HTERT RPE-1 (cell line): ENCODE data around the gene PARD3.
"Not testable (repeated sequence)": the region's sequence is repeated elsewhere in the genome, so short reads cannot be mapped to it uniquely, and the experiment has no call there.

Experiments used
- in situ Hi-C: fragments of 300-500 bp; cut with MboI; formaldehyde crosslinking; loops from 4 replicates; pipeline ENCODE4 v1.14.3; 2020; ENCODE audit warnings: low sequenced_read_pairs

Gene PARD3

DNA sequence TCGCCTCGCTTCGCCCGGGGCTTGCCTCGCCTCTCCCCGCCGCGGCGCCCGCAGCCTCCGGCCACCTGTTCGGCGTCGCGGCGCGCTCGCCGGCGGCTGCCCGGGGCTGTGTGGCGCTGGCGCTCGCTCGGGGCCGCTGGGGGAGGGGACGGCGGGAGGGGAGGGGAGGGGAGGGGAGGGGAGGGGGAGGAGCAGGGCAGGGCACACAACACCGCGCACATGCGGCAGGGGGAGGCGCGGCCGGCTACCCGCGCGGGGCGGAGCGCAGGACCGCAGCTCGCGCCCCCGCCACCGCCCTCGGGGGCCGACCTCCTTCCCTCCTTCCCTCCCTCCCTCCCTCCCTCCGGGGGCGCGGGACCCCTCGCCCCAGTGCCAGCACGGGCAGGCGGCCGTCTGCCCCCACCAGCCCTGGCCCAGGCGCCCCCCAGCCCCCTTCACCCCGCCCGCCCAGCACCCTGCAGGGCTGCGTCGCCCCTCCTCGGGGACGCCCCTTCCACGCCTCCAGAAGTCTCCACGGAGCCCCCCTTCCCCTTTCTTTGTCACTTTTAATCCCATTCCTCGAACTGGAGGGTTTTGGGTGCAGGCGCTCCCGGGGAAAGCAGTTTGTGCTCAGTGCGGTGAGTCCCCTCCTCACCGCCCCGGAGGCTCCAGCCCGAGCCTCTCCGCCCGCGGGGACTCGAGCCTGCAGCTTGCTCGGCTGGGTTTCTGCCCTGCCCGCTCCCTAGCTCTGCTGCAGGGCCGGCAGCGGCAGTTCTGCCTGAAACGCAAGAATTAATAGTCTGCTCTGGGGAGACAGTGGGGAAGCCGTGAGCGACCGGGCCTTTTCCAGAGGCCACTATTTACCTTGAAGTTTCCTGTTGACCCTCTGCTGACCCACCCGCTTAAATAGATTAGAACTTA is at the start of gene PARD3:
Gene PARD3 (minus strand): TSS at position 112 of the 900 bp plus-strand sequence. CDS start 301 bp downstream, outside the sequence.
- in situ Hi-C loops, result no loop called here

DNA sequence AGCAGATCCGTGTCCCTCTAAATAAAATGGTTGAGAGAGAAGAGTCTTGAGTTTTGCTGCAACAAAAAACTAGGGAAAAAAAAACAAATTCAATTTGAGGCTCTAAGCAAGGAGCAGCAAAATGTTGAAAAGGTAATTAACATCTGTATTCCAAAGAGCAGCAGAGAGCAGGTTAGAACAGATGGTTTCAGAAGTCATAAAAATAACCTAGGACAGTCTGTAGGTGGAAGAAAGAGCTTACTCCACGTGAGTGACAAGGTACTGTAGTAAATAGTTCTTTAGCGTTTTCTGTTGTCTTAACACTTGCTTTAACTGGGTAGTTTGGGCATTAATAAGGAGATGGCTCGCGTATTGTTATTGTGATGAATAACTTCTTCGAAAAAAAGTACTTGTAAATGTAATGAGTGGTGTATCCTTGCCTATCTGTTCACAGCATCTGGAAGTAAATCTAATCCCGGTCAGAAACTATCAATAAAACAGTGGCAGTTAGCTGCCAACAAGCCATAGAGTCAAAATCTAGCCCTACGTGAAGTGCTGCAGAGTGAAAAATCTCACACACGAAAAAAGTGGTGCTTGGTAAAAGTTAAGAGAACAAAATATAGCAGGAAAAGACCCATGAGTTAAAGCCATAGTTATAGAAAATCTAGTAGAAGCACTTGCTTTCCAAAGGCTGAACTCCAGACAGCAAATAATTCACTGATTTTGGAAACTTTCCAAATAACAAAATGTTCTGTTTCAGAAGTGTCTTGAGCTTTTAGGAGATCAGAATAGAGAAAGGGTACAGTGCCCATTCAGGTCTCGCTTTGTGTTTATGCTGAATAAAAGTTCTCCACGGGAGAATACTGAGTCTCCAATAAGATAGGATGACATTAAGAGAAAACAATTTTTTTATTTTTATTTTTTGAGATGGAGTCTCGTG is 49.3 kb upstream of the PARD3 start:
- in situ Hi-C loops, result no loop called here

DNA sequence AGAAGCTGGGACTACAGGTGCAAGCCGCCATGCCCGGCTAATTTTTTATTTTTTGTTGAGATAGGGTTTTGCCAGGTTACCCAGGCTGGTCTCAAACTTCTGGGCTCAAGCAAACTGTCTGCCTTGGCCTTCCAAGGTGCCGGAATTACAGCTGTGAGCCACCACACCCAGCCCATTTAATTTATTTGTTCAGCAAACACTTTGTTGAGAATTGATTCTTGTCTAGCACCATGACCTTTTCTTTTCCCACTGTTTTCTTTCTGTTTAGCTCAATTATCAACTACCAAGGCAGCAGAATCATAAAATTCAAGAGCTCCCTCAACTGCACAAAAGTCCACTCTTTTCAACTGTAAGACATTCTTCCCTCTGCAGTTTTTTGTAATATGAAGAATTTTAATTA is 47.8 kb upstream of the PARD3 start:
- in situ Hi-C loops, result no loop called here

DNA sequence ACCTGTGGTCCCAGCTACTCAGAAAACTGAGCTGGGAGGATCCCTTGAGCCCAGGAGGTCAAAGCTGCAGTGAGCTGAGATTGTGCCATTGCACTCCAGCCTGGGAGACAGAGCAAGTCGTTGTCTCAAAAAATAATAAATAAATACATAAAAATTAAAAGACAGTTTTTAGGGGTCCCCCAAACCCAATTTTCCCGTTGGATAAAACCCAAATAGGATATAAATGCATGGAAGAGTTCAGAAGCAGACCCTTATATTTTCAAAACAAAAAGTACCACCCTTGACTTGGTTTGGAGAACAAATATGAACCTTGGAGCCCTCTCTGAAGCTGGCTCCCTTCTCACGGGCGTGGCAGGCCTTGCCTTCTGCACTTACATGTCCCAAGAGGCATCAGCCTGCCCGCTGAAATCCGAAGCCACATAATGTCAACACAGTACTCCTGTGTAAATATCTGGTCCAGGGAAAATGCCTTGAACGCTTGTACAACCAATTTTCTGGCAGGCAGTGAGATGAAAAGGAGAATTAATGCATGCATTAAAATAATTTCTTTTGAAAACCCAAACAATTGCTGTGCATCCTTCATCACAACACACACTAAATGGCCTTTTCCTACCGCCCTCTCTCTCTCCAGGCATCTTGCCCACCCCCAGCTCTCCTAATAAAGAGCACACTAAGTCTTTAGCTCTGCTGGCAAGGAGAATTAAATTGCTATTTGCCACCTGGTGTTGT is 46.4 kb upstream of the PARD3 start:
- in situ Hi-C loops, result no loop called here

DNA sequence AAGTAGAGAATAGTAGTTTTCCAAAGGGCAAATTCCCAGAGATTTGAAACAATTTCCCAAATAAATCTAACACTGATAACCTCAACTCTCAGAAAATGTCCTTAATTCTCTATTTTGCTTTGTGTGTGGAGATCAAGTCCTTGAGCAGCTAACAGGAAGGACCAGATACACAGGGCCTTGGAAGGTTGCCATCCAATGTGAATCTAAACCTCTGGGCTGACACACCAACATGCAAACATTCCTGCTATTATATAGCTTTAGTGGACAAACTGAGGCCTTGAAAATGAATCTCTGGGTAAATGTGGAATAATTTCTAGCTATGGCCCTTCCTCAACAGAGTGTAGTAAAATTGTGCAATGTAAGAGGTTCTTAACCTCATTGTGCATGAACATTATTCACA is 44.1 kb upstream of the PARD3 start:
- in situ Hi-C loops, result no loop called here

DNA sequence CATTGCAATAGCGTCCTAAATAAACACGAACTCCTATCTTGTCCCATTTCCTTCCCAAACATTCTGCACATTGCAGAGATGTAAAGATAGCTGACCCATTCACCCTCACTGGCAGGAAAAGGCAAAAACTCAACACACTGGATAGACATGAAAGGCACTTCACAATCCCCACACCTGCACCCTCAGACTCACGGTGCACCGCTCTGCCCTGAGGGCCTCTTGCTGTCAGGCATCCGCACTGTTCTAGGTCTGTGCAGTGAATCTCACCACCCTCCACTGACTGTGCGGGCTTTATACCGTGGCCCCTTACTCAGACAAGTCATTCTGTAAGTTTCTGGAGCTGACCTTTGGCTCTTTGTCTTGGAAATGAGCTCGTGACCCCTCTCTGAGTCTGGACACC is 42.9 kb upstream of the PARD3 start:
- in situ Hi-C loops, result no loop called here

DNA sequence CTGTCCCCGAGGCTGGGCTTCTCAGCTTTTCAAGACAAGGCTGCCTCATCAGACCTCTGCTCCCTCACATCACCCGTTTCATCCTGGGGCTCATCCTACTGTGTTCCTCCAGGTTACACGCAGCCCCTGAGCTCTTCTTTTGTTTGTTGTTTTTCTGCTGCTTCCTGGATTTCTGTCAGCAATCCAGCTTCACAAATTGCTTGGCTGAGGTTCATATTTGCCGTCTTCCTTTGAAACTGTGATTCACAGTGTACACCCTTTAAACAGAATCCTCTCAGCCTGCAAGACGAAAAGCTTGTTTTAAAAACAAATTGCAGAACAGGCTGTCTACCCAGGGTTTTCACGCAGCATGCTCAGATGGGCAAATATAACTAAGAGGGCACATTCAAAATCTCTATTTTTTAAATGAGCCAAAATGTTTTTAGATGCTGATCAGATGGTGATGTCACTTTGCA is 39.1 kb upstream of the PARD3 start:
- in situ Hi-C loops, result no loop called here

DNA sequence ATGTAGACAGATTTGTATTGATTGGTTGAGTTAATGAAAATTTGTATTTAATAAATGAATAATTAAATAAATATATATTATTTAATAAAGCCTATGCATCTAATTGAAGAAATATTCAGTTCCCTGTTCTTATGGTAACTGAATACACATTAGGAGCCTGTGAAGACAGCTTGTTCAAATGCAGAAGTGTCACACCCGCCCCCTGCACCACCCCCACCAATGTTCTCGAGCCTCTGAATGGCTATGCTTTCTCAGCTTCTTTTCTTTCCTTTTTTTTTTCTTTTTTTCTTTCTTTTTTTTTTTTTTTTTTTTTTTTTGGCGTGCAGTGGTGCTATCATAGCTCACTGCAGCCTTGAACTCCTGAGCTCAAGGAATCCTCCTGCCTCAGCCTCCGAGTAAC is 38.3 kb upstream of the PARD3 start:
- in situ Hi-C loops, result no loop called here

DNA sequence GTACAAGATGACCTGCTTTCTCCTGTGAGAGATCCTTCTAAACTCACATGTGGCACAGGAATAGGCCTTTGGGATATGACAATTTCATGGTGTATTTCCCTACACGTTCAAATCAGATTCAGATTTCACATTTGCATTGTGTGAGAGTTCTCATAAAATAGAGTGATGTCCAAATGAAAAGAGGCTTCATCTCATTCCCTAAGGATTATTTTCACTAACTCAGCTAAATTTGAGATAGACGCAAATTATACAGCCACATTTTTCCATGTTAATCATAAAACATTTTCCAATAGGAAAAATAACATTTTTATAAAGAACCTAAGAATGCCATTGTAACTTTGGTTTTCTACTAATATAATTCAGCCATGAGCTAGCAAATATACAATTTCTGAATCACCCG is 35.5 kb upstream of the PARD3 start:
- in situ Hi-C loops, result no loop called here

DNA sequence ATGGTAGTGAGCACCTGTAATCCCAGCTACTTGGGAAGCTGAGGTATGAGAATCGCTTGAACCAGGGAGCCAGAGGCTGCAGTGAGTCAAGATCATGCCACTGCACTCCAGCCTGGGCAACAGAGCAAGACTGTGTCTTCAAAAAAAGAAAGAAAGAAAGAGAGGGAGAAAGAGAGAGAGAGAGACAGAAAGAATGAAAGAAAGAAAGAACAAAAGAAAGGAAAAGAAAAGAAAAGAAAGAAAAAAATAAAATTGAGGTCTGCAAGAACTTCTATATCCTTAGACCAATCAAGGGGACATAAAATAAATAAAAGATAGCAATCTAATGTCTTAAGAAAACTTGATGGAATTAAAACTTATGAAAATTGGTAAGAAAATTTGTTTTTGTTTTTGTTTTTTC is 34.9 kb upstream of the PARD3 start:
- in situ Hi-C loops, result no loop called here

DNA sequence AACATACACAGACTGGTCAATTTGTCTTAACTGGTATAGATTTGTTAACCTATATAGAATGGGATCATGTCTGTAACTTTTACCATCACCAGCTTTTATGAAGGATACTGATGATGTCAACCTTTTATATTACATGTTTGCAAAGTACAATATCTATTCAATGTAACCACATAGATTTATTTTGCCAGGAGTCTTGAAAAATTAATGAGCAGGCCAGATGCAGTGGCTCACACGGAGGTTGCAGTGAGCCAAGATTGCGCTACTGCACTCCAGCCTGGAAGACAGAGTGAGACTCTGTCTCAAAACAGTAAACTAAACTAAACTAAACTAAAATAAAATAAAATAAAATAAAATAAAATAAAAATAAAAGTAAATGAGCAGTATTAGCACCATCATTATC is 30.0 kb upstream of the PARD3 start:
- in situ Hi-C loops, result no loop called here

DNA sequence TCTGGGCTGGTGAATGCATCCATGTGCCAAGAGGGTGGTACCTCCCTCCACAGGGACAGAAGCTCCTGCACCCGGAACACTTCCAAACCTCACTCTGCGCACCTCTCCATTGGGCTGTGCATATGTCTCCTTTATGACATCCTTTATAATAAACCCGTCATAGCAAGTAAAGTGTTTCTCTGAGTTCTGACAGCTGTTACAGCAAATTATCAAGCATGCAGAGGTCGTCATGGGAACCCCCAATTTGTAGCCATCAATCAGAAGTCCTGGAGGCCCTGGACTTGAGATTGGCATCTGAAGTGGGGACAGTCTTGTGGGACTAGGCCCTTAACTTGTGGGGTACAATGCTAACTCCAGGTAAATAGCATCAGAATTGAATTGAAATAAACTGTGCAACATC is 29.4 kb upstream of the PARD3 start:
- in situ Hi-C loops, result no loop called here

DNA sequence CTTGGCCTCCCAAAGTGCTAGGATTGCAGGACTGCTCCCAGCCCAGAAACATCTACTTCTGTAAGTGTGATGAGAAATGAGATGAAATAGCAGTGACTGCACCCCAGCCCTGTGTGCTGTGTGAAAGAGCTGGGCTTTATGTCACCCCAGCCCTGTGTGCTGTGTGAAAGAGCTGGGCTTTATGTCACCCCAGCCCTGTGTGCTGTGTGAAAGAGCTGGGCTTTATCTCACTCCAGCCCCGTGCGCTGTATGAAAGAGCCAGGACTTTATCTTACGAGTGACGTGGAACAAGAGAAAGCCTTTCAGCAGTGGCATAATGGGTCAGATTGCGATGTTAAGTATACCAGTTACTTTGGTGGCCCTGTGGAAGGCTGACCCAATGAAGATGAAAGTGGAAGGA is 28.4 kb upstream of the PARD3 start:
- in situ Hi-C loops, result not testable (repeated sequence)

DNA sequence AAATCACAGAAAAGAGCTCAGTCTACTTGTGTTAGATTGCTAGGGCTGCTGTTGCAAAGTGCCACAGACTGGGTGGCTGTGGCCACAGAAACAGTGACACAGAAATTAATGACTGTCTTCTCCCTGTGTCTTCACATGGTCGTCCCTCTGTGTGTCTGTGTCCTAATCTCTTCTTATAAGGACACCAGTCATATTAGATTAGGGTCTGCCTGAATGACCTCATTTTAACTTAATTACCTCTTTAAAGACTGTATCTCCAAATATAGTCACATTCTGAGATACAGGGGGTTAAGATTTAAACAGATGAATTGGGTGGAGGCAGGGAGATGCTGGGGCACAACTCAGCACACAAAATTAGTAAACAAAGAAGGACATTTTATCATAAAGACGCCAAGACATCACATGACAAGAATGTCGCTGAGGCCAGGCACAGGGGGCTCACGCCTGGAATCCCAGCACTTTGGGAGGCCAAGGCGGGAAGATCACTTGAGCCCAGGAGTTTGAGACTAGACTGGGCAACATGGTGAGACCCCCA is 23.3 kb upstream of the PARD3 start:
- in situ Hi-C loops, result no loop called here

DNA sequence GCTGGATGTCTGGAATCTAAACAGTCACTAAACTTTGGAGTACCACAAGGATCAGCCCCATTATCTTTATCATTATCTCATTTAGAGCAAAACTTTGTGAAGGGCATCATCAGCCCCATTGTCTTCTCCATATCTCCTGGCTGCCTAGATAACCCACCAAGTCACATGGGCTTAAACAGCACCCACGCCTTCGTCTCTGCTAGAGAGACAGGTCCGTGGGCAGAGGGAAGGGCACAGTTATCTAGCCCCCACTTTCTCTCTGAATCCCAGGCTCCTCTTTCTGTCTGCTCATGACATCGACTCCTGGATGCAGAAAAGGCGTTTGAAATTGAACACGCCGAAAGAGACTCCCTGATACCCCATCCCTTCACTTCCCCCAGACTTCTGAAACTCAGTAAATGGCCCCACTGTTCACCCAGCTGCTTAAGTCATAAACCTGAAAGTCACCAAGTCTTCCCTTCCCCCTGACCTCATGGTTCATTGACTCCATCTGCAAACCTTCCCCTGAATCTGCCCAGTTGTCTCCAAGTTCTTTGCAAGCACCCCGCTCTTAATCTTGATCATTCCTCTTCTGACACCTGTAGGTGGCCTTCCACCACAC is 20.9 kb upstream of the PARD3 start:
- in situ Hi-C loops, result no loop called here

DNA sequence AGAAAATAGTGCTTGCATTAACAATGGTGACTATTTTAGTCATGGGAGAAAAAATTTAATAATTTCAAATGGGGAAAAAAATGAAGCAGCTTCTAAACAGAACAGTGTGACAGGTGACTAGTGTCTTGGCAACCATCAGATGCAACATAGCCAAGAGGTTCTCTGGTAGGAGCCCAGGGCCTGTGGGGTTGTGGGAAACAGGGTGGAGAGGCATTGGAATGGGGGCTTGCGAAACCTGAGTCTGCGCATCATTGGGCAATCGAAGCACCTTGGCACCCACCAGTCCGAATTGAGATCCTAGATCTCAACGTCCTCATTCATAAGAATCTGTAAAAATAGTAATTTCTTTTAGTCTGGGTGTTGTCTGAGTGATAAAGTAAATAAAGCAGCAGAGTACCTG is 19.2 kb upstream of the PARD3 start:
- in situ Hi-C loops, result no loop called here

DNA sequence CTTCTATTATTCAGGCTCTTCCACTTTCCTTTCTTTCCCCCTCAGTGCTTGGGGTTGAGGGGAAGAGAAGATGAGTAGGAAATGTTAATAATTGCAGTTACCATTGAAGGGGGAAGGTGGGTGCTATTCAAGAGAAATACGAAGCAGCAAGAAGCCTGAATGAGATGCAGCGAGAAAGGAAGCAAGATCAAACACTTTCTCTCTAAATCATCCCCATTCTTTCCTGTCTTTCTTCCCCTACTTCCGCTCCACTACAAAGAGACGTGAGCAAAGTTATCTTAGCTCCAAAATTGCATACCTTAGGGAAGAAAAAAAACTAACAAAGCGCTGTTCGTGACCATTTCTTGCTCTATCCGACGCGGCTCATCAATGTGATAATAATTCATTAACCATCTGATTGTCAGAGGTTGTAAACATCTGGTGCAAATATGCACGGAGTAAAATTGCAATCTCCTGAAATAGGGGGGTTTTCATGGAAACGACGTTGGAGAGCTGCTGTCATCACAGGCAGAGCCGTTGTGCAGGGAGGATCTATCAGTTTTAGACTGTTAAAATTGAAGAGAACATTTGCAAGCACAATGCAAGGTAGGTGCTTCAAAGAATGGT is 15.2 kb upstream of the PARD3 start:
- in situ Hi-C loops, result no loop called here

DNA sequence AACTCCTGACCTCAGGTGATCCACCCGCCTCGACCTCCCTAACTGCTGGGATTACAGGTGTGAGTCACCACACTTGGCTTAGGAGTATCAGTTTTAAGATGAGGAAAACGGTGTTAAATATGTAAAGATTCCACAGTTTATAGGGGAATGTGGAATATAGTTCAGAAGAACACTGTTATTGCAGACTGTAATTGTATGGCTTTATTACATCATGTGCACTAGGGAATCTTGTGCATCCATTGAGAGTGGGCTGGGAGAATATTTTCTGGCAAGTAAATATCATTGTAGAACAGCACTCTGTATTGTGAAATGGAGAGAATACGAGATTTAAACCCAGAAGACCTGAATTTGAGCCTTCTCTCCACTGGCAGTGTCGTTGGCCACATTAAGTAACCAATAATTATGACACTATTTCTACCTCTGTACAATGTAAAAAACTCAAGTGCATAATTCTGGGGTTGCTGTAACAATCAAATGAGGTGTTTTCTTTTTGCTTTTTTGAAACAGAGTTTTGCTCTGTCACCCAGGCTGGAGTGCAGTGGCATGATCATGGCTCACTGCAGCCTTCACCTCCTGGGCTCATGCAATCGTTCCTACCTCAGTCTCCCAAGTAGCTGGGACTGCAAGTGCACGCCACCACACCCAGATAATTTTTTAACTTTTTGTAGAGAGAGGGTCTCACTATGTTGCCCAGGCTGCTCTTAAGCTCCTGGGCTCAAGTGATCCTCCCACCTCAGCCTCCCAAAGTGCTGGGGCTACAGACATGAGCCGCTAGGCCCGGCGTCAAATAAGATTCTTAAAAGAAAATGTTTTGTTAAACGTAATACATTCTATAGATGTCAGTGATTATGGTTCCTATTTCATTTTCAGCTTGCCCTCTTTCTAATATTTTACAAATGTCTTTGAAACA is 12.0 kb upstream of the PARD3 start:
- in situ Hi-C loops, result no loop called here

DNA sequence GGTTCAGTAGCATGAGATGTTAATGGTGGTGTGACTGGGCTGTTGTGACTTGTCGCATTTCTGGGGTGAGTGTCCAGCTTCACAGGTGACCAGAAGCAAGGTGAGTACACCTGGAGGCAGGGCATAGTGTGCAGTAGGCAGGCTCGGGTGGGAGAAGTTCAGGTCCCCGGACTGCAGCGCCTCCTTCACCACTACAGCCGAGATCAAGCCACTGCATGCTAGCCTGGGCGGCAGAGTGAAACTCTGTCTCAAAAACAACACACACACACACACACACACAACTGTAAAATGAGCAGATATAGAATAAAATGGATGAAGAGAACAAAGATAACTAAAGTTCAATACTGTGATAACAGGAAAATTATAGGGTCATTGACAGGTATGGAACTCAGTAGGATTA is 11.1 kb upstream of the PARD3 start:
- in situ Hi-C loops, result no loop called here
